G401 (cell line): ENCODE data around the gene SULT1A3. TPM values are rescaled to one million over a fixed set of nuclear protein-coding genes. Genes with fewer than 3 reads are reported as not detected.
"Not testable (repeated sequence)": the region's sequence is repeated elsewhere in the genome, so short reads cannot be mapped to it uniquely, and the experiment has no call there.

ENCODE experiments used
- DNase-seq: peaks from one replicate; pipeline ENCODE4 v3.0.0-alpha.2; 2015; ENCODE audit warnings: low spot score
- in situ Hi-C: cut with HindIII; loops from 2 replicates; pipeline ENCODE4 v1.10.0; 2016; ENCODE audit warnings: low sequenced_read_pairs, mixed read lengths
- total RNA-seq: library from RNA; depleted of rRNA; stranded (reverse); fragments of >200 nt; shearing (Covaris generic); gene quantifications from 2 replicates; pipeline ENCODE4 v1.2.3, GENCODE V29; 2014; rRNA removed

The SULT1A3 gene
- total RNA-seq, 1 experiment from 2014 or later, result 0.75 TPM

GRCh38 chr16:30248379-30248778 is 49.3 kb downstream of the SULT1A3 start, which contains the start of gene NPIPB13:
NPIPB13 (minus strand) TSS chr16:30248479; CDS start chr16:30245573, 2,906 bp downstream.
- DNase-seq, in situ Hi-C loops: not testable (repeated sequence)

Other genes starting within 250 kb of the SULT1A3 start
- 78.5 and 123 TPM in 2 replicates for gene TMEM219, start 237.2 kb upstream of the SULT1A3 start, total RNA-seq
- gene TAOK2, start 225.4 kb upstream of the SULT1A3 start, total RNA-seq, result 59.3 and 61.8 TPM in 2 replicates
- 15.0 and 16.7 TPM in 2 replicates for gene HIRIP3, start 203.6 kb upstream of the SULT1A3 start, total RNA-seq
- gene INO80E, start 203.0 kb upstream of the SULT1A3 start, total RNA-seq, result 72.4 and 97.0 TPM in 2 replicates
- not detected in 2 replicates for gene DOC2A, start 188.2 kb upstream of the SULT1A3 start, total RNA-seq
- gene C16orf92, start 176.1 kb upstream of the SULT1A3 start, total RNA-seq, result not detected in 2 replicates
- gene TLCD3B, start 168.0 kb upstream of the SULT1A3 start, total RNA-seq, result 1.3 TPM in 1 of 2 replicates, not detected in the other
- gene ALDOA, start 133.5 kb upstream of the SULT1A3 start, total RNA-seq, result 432 and 515 TPM in 2 replicates
- 225 and 232 TPM in 2 replicates for gene PPP4C, start 123.3 kb upstream of the SULT1A3 start, total RNA-seq
- not detected in 2 replicates for gene TBX6, start 107.3 kb upstream of the SULT1A3 start, total RNA-seq
- not detected in 2 replicates for gene YPEL3, start 103.0 kb upstream of the SULT1A3 start, total RNA-seq
- 0.12 TPM in 1 of 2 replicates, not detected in the other for gene GDPD3, start 85.7 kb upstream of the SULT1A3 start, total RNA-seq
- 34.6 and 37.0 TPM in 2 replicates for gene MAPK3, start 76.0 kb upstream of the SULT1A3 start, total RNA-seq
- gene CORO1A, start 15.7 kb upstream of the SULT1A3 start, total RNA-seq, result 35.9 and 41.8 TPM in 2 replicates
- 39.0 and 103 TPM in 2 replicates for gene BOLA2B, start 5.6 kb upstream of the SULT1A3 start, total RNA-seq
- 57.9 and 108 TPM in 2 replicates for gene SLX1A, start 5.4 kb upstream of the SULT1A3 start, total RNA-seq
- 0.68 TPM in 1 of 2 replicates, not detected in the other for gene NPIPB13, start 49.2 kb downstream of the SULT1A3 start, total RNA-seq
- 82.4 and 84.3 TPM in 2 replicates for gene CD2BP2, start 156.1 kb downstream of the SULT1A3 start, total RNA-seq
- 43.3 and 59.8 TPM in 2 replicates for gene TBC1D10B, start 171.2 kb downstream of the SULT1A3 start, total RNA-seq
- gene MYL11, start 175.5 kb downstream of the SULT1A3 start, total RNA-seq, result 0.58 TPM in 1 of 2 replicates, not detected in the other
- 0.10 and 0.86 TPM in 2 replicates for gene SEPTIN1, start 183.3 kb downstream of the SULT1A3 start, total RNA-seq
- 30.4 and 41.8 TPM in 2 replicates for gene ZNF48, start 196.2 kb downstream of the SULT1A3 start, total RNA-seq
- gene ZNF771, start 208.4 kb downstream of the SULT1A3 start, total RNA-seq, result 31.6 and 41.2 TPM in 2 replicates
- gene DCTPP1, start 230.8 kb downstream of the SULT1A3 start, total RNA-seq, result 92.0 and 127 TPM in 2 replicates
- gene SEPHS2, start 246.6 kb downstream of the SULT1A3 start, total RNA-seq, result 64.0 and 83.6 TPM in 2 replicates